Measurements from ENCODE around the gene CEP19. TPM values are rescaled to one million over a fixed set of nuclear protein-coding genes. Genes with fewer than 3 reads are reported as not detected.

The CEP19 gene
- total RNA-seq, 4 donors from 2014 or later = 0.63 to 1.4 (median 1.1) TPM; not detected in 1

DNA sequence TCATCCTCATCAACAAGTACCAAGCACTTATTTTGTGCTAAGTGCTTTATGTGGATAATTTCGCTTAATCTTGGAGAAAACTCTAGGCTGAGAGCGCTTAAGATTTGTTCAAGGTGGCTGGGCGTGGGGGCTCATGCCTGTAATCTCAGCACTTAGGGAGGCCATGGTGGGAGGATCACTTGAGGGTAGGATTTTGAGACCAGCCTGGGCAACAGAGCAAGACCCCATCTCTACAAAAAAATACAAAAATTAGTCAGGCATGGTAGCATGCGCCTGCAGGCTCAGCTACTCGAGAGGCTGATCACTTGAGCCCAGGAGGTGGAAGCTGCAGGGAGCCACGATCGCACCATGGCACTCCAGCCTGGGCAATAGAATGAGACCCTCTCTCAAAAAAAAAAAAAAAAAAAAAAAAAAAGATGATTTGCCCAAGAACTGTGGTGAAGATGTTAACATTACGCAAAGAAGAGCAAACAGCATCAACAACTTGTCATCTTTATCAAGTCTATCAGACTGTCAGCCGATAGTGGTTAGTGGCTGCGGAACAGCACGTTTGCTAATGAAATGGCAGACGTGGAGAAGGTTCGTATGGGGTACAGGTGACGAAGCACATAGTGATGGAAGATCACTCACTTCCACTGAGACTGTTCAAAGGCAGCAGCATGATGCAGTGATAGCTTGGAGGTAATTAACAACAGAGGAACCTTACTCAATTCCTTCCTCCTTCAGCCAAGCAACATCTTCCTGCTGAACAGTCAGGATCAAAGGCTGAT, 44.8 kb downstream of the CEP19 start:
- H3K4me3 ChIP-seq (ENCODE audit: low read depth, poor library complexity, severe bottlenecking) = no peak overlapping the region
- 84 to 87% methylated on average over 14 of the region's 14 CpGs for WGBS, 2 donors
- intact Hi-C loops (cut with DNase I; ENCODE audit: low total_unique reads) = no loop called here
- no peak for DNase-seq (ENCODE audit: low spot score in 2 of 2)
- TF ChIP-seq POLR2A (IDR thresholded peaks at IDR 0.05) = no peak
- TF ChIP-seq, protein P1, sequence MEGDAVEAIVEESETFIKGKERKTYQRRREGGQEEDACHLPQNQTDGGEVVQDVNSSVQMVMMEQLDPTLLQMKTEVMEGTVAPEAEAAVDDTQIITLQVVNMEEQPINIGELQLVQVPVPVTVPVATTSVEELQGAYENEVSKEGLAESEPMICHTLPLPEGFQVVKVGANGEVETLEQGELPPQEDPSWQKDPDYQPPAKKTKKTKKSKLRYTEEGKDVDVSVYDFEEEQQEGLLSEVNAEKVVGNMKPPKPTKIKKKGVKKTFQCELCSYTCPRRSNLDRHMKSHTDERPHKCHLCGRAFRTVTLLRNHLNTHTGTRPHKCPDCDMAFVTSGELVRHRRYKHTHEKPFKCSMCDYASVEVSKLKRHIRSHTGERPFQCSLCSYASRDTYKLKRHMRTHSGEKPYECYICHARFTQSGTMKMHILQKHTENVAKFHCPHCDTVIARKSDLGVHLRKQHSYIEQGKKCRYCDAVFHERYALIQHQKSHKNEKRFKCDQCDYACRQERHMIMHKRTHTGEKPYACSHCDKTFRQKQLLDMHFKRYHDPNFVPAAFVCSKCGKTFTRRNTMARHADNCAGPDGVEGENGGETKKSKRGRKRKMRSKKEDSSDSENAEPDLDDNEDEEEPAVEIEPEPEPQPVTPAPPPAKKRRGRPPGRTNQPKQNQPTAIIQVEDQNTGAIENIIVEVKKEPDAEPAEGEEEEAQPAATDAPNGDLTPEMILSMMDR (IDR thresholded peaks at IDR 0.05) = no peak

DNA sequence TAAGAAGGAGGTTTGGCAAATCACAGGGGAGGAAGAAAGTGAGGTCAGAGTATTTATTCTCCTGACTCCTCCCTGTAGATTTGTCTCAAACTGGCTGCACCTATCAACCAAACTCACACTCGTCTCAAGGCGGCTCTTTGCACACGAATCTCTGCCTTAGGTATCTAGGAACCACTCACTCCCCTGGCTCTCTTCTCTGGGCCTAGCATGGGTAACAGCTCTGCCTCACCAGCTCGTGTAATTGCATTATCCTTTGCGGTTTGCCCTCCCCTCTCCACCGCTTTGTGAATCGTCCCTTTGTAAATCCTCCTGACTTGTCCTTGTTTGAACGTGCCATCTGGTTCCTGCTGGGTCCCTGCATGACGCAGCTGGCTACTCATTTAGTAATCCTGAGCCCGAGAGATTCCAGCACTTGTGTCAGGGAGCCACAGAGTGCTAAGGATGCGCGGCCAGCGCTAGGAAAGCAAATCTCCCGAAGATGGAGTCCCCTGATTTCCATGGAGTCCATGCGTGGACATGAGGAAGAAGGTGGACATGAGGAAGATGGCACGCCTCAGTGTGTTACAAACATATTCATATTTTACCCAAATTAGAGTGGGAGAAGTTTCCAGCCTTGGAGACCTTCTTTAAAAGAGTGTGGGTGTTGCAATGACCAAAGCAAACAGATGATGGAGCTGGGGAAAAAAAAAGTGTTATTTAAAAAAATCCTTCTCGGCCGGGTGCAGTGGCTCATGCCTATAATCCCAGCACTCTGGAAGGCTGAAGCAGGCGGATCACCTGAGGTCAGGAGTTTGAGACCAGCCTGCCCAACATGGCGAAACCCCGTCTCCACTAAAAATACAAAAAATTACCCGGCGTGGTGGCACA, 45.8 kb downstream of the CEP19 start:
- intact Hi-C loops (cut with DNase I; ENCODE audit: low total_unique reads) = no loop called here
- no peak for DNase-seq (ENCODE audit: low spot score in 2 of 2)
- TF ChIP-seq, protein P1 (IDR thresholded peaks at IDR 0.05) = no peak
- TF ChIP-seq POLR2A (IDR thresholded peaks at IDR 0.05) = no peak
- WGBS, 2 donors = 45 to 46% methylated on average over 23 of the region's 23 CpGs
- no peak overlapping the region for H3K4me3 ChIP-seq (ENCODE audit: low read depth, poor library complexity, severe bottlenecking)

DNA sequence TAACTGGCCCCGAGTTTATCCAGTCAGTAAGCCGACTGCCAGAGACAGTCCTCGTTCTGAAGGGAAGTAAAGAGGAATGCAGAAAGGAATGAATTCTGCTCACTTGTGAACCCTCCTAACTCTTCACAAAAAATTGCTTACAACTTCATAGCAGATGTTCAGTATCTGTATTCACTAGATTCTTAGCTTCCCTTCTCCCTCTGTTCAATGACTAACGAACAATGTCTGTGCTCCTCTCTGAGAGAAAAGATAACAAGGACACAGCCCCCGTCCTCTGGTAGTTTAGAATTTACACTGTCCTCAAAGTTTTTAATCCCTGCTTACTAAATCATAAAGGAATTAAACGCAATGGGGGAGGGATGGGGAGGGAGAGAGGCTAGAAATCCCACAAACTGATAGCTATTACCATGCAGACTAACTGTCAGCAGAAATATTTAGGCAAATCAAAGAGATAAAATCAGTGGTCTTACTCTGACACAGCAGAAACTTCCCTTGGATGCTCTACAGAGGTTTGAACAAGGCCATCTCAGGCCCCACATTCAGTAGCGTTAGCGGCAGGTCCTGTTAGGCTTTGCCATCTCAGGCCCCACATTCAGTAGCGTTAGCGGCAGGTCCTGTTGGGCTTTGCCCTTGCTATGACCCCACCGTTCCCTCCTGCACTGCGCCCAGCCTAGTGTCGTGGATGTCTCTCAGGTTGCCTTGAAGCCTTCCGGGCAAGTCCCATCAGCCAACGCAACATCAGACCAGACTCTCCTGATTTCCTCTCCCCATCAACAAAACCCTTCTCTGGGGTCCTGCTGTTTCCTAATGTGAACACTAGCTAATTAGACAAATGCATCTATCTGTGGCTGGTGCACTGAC, 49.1 kb downstream of the CEP19 start:
- no peak overlapping the region for H3K4me3 ChIP-seq (ENCODE audit: low read depth, poor library complexity, severe bottlenecking)
- intact Hi-C loops (cut with DNase I; ENCODE audit: low total_unique reads) = no loop called here
- 70 to 71% methylated on average over 15 of the region's 15 CpGs for WGBS, 2 donors
- TF ChIP-seq POLR2A (IDR thresholded peaks at IDR 0.05) = no peak
- TF ChIP-seq, protein P1 (IDR thresholded peaks at IDR 0.05) = no peak
- no peak for DNase-seq (ENCODE audit: low spot score in 2 of 2)

DNA sequence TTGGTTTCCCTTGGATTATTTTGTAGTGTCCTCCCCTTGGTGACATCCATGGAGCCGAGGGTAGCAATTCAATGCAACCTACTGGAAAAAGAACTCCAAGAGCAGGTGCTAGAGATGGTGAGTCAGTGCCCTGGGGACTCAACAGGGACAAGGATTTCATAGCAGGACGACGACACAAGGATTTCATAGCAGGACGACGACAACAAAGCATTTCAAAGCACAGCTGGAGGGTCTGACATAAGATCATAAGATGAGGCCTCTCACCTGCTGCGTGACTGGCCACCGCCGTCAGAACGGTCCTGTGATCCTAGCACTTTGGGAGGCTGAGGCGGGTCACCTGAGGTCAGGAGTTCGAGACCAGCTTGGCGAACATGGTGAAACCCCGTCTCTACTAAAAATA, 50.0 kb downstream of the CEP19 start:
- H3K4me3 ChIP-seq (ENCODE audit: low read depth, poor library complexity, severe bottlenecking) = no peak overlapping the region
- WGBS, 2 donors = 79% methylated on average over 13 of the region's 13 CpGs
- TF ChIP-seq, protein P1 (IDR thresholded peaks at IDR 0.05) = no peak
- no peak for TF ChIP-seq POLR2A (IDR thresholded peaks at IDR 0.05)
- no peak for DNase-seq (ENCODE audit: low spot score in 2 of 2)
- intact Hi-C loops (cut with DNase I; ENCODE audit: low total_unique reads) = no loop called here

DNA sequence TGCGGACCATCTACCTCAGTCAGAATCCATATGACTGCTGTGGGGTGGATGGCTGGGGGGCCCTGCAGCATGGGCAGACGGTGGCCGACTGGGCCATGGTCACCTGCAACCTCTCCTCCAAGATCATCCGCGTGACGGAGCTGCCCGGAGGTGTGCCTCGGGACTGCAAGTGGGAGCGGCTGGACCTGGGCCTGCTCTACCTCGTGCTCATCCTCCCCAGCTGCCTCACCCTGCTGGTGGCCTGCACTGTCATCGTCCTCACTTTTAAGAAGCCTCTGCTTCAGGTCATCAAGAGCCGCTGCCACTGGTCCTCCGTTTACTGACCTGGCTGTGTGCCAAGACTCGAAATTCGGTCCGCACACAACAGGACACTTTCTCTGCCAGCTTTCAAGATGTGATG, 50.6 kb downstream of the CEP19 start:
- no peak overlapping the region for H3K4me3 ChIP-seq (ENCODE audit: low read depth, poor library complexity, severe bottlenecking)
- DNase-seq (ENCODE audit: low spot score in 2 of 2) = no peak
- intact Hi-C loops (cut with DNase I; ENCODE audit: low total_unique reads) = no loop called here
- no peak for TF ChIP-seq POLR2A (IDR thresholded peaks at IDR 0.05)
- 73 to 79% methylated on average over 14 to 16 of the region's 16 CpGs for WGBS, 2 donors
